NCI-H526 treated with DMSO at 0.1 percent for 48 hours (cell line): ENCODE measurements around the gene CELF6.

Experiments
- DNase-seq: peaks from one replicate; lab custom pipeline; 2025; lab: John Stamatoyannopoulos, UW

The CELF6 gene

GRCh38 chr15:72319985-72320671 lies at the start of gene CELF6:
Gene CELF6 (minus strand): TSS chr15:72320157. CDS start chr15:72319874, 283 bp downstream.
- DNase-seq, result peak; percentile 76

- DNase-seq, result no peak
Observed at GRCh38 chr15:72368899-72369298, 48.9 kb upstream of the CELF6 start.

DNA sequence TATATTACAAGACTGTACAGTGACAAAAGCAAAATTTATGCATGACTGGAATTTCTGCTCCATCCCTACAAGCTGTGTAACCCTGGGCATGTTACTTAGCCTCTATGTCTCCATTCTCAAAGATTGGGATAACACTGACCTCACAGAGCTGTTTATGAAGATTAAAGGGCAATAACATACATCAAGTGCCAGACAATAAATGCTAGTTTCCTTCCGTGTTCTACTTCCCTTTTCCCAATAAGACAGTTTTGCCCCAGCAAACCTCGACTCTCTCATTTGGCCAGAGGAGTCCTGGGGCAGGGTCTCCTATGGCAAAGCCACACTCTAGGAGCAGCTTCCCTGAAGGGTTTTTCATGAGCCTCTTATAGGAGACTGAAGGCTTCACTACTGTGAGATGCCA lies 48.4 kb upstream of the CELF6 start:
- DNase-seq, result no peak

DNA sequence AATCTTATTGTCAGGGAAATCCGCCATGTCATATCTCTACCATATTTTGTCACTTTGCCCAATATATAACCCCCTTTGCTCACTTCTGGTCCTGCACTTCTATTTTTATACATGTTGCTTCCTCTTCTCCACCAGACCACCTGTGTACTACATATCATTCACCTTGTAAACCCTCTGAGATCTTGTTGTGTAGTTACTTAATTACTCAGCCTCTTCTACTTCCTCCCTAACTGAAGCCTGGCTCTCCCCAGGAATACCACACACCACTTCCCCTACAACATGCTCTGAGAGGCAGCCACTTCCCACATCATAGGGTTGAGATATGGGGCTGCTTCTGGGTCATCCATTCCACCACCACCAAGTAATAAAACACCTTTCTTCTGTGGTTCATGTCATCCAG lies 45.9 kb upstream of the CELF6 start:
- no peak for DNase-seq

GRCh38 chr15:72361176-72361575 lies 41.2 kb upstream of the CELF6 start:
- DNase-seq, result no peak

DNA sequence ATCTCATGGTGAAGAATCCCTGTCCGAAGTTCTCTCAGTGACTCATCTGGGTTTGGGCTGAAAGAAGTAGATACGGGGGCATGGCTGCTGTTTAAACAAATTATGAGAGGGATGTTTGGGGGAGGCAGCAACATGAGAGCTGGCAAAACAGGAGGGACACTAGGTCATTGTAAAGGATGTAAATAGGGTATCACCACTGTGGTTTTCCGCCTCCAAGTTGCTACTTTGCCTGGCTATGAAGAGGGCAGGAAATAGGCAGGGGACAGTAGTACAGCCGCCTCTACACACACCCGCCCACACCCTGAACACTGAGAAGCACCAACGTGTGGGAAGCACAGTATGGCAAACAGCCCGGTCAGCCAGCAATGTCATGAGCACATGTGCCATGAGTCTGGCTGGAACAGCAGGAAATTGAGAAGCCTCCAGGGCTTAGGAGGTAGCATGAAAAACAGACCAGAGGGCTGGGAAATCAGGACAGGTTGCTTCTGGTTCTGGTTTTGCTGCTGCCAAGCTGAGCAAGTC lies 38.8 kb upstream of the CELF6 start:
- no peak for DNase-seq

DNA sequence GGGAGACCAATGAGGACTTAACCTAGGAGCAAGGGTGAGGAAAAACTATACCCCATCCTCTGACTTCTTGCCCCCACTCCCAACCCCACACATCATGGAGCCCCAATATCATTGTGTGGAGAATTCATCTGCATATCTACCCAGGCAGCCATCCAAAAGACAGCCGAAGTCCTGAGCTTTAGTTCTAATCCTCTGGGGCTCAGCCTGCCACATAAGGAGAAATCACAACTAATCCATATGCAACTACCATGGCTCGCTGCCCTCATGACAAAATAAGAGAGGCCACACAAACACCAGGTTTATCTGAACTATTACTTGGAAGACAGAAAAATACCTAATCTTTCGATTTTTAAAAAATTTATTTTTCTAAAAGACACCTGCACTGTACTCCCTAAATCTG lies 38.2 kb upstream of the CELF6 start:
- DNase-seq, result no peak

DNA sequence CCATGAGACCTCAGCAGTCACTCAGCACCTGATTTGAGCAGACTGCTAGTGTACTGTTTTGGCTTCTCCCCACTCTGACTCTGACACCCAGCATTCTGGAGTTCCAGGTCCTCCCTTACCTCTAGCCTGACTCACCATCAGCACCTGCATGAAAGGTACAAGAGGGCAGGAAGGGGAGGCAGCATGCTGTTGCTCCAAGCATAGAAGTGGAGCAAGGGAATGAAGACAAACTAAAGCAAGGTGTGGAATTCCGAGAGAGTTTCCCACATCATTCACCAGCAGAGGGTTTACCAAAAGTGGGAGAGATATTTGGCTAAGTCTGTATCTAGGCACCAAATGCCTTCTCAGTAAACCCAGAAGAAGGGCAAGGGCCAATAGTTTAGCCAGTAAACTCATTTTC lies 34.5 kb upstream of the CELF6 start:
- DNase-seq, result no peak

- no peak for DNase-seq
Observed at GRCh38 chr15:72353266-72353665, 33.3 kb upstream of the CELF6 start.

GRCh38 chr15:72345806-72346205 lies 25.8 kb upstream of the CELF6 start:
- no peak for DNase-seq

- no peak for DNase-seq
Observed at GRCh38 chr15:72345280-72345679, 25.3 kb upstream of the CELF6 start.

- DNase-seq, result no peak
Observed at GRCh38 chr15:72344602-72345001, 24.6 kb upstream of the CELF6 start.

- DNase-seq, result no peak
Observed at GRCh38 chr15:72342385-72342784, 22.4 kb upstream of the CELF6 start.

- no peak for DNase-seq
Observed at GRCh38 chr15:72341361-72341760, 21.4 kb upstream of the CELF6 start.

GRCh38 chr15:72340366-72340765 lies 20.4 kb upstream of the CELF6 start:
- no peak for DNase-seq

GRCh38 chr15:72339777-72340177 lies 19.8 kb upstream of the CELF6 start:
- DNase-seq, result no peak

DNA sequence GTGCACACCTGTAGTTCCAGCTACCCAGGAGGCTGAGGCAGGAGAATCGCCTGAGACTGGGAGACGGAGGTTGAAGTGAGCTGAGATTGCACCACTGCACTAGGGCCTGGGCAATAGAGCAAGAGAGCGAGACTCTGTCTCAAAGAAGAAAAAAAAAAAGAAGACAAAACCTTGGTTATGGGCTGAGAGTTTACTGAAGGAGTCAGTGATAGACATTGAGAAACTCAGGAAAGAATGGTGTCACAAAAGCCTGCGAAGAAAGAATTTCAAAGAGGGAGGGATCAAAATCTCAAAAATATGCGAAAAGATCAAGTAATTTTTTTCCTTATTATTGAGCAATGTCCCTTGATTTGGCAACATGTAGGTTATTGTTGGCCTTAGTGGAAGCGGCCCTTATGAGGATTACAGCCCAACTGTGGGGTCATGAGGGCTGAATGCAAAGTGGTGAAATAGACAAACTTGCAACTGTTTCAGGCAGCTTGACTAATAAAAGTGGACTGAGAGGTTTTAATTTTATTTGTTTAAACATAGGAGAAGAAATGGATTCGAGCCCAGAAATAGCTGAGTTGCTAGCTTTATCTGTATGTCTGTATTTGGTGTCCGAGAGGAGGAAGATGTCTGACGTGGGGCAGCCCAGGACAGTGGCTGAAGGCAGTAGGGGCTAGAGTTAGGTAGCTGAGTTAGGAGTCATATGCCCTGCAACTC lies 18.8 kb upstream of the CELF6 start:
- no peak for DNase-seq

DNA sequence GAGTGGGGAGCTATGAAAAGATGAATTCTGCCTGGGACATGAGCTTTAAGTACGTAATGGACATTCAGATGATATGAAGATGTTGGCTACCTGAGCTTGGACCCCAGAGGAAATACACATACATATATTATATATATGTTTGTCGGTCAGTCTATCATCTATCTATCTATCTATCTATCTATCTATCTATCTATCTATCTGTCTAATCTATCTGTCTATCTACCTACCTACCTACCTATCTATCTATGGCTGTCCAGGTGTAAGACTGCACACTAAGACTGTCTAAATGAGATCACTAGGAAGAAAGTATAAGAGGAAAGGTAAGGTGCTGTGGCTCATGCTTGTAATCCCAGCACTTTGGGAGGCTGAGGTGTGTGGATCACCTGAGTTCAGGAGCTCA lies 18.2 kb upstream of the CELF6 start:
- no peak for DNase-seq

DNA sequence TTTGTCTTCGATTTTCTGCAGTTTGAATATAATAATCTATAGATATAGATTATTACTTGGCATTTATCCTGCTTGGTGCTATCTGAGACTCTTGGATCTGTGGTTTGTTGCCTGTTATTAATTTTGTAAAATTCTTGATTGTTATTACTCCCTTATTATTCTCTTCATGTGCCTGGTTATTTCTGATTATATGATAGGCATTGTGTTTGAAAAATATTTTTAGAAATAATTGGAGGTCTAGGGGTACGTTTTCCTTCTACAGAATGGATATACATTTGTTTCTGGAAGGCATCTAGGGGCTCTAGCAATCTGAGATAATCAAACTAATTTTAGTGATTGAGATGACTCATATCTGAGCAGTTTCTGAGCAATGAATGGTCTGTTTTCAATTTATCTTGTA lies 14.9 kb upstream of the CELF6 start:
- DNase-seq, result no peak

DNA sequence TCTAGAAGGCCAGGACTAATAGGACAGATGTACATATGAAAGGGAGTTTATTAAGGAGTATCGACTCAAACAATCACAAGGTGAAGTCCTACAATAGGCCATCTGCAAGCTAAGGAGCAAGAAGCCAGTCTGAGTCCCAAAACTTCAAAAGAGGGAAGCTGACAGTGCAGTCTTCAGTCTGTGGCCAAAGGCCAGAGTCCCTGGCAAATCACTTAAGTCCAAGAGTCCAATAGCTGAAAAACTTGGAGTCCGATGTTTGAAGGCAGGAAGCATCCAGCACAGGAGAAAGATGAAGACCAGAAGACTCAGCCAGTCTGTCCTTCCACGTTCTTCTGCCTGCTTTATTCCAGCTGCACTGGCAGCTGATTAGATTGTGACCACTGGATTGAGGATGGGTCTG lies 11.1 kb upstream of the CELF6 start:
- no peak for DNase-seq

DNA sequence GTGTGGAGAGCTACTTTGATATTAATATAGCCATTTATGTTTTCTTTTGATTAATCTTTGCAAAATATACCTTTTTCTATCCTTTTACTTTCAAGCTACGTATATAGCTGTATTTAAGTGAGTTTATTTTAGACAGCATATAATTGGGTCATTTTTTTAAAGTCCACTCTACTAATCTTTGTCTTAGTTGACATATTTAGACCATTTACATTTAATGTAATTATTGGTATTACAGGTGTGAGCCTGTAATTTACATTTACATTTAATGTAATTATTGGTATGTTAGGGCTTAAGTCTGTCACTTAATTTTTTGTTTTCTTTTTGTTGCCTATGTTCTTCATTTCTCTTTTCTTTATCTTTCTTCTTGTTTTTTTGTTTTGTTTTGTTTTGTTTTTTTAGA lies 3.8 kb upstream of the CELF6 start:
- DNase-seq, result no peak

GRCh38 chr15:72319360-72319984 lies 485 bp downstream of the CELF6 start:
- no peak for DNase-seq

- peak; percentile 19 for DNase-seq
Observed at GRCh38 chr15:72318408-72318942, 1.5 kb downstream of the CELF6 start.
